SH-SY5Y (cell line): ENCODE measurements around the gene CTSD.

Experiments used
- GATA2 ChIP-seq: IDR thresholded peaks from 2 replicates; pipeline ENCODE4 v1.6.1; 2011; ENCODE audit warnings: mild to moderate bottlenecking, low read depth, low read length
- GATA3 ChIP-seq: IDR thresholded peaks from 2 replicates; pipeline ENCODE4 v1.6.1; 2011; ENCODE audit warnings: low read depth, mild to moderate bottlenecking, low read length, moderate library complexity

DNA sequence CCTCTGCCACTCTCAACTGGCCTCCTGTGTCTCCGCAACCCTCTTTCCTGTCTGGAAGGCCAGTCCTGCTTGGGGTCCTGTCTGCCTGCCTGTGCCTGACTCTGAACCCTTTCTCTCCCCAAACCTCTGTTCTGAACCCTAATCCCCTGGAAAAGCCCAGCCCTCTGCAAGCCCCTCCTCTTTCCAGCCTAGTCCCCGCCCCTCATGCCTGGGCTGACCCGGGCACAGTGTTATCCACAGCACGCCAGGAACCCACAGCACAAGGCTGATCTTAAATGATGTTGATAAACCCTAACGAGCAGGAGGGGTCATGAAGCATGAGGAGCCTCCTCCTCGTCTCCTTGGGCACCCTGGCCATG, 13.3 kb downstream of the CTSD start, which contains the start of gene IFITM10:
- TF ChIP-seq GATA2: no peak
- TF ChIP-seq GATA3: no peak
